Measurements from ENCODE around the gene SELE. TPM values are rescaled to one million over a fixed set of nuclear protein-coding genes. Genes with fewer than 3 reads are reported as not detected.
A peak's percentile ranks its signal among the peaks of the same experiment; 100 is the strongest.

The SELE gene
- not detected for total RNA-seq (2021; fragmentation: NEBNext Ultra II Directional; extraction: Animal tissue kit (Norgen Biotek cat#: 25700))
- long read RNA-seq = 0 reads

- no peaks in the 10 kb centered on the region for H3K36me3 Mint-ChIP-seq (ENCODE audit: low read depth)
- H3K4me1 Mint-ChIP-seq (ENCODE audit: low read depth) = no peaks in the 10 kb centered on the region
- DNase-seq = no peak
- H3K9me3 Mint-ChIP-seq = no peaks in the 10 kb centered on the region
- no peak for TF ChIP-seq CTCF (IDR thresholded peaks at IDR 0.05)
- H3K27ac Mint-ChIP-seq = no peak within 1 kb of the TSS
- H3K27me3 Mint-ChIP-seq (ENCODE audit: insufficient read depth) = peaks cover 10% of the 10 kb centered on the region
- H3K4me3 Mint-ChIP-seq = no peak within 1 kb of the TSS
These were observed at the start of gene SELE for GRCh38 chr1:169733924-169734323. Gene SELE (minus strand): TSS chr1:169734079. CDS start chr1:169733612, 467 bp downstream.

- Mint-ChIP-seq H3K27me3 (ENCODE audit: insufficient read depth) (peaks cover 18% of the 10 kb centered on the region; the same call in 1 of the 2 replicates), H3K36me3 (ENCODE audit: low read depth) (no peaks in the 10 kb centered on the region), H3K27ac (no peak overlapping the region), H3K4me3 (no peak overlapping the region), H3K9me3 (no peaks in the 10 kb centered on the region), H3K4me1 (ENCODE audit: low read depth) (peaks cover 29% of the 10 kb centered on the region)
- no peak for TF ChIP-seq CTCF (IDR thresholded peaks at IDR 0.05)
- DNase-seq = no peak
These were observed 48.7 kb upstream of the SELE start for GRCh38 chr1:169782596-169782995.

- Mint-ChIP-seq H3K27me3 (ENCODE audit: insufficient read depth) (peaks cover 14% of the 10 kb centered on the region), H3K4me3 (no peak overlapping the region), H3K4me1 (ENCODE audit: low read depth) (peaks cover 29% of the 10 kb centered on the region), H3K9me3 (no peaks in the 10 kb centered on the region), H3K36me3 (ENCODE audit: low read depth) (no peaks in the 10 kb centered on the region), H3K27ac (peak overlapping the region; percentile 10; the same call in 1 of the 2 replicates)
- DNase-seq = no peak
- TF ChIP-seq CTCF (IDR thresholded peaks at IDR 0.05) = no peak
These were observed 46.1 kb upstream of the SELE start for GRCh38 chr1:169779970-169780369.

GRCh38 chr1:169779150-169779549 is 45.3 kb upstream of the SELE start:
- no peaks in the 10 kb centered on the region for H3K9me3 Mint-ChIP-seq
- no peak for TF ChIP-seq CTCF (IDR thresholded peaks at IDR 0.05)
- DNase-seq = no peak
- H3K27ac Mint-ChIP-seq = no peak overlapping the region
- no peaks in the 10 kb centered on the region for H3K36me3 Mint-ChIP-seq (ENCODE audit: low read depth)
- H3K4me1 Mint-ChIP-seq (ENCODE audit: low read depth) = peaks cover 29% of the 10 kb centered on the region
- no peak overlapping the region for H3K4me3 Mint-ChIP-seq
- peaks cover 11% of the 10 kb centered on the region for H3K27me3 Mint-ChIP-seq (ENCODE audit: insufficient read depth)

GRCh38 chr1:169776440-169776839 is 42.6 kb upstream of the SELE start:
- no peak for TF ChIP-seq CTCF (IDR thresholded peaks at IDR 0.05)
- H3K9me3 Mint-ChIP-seq = no peaks in the 10 kb centered on the region
- no peak overlapping the region for H3K4me3 Mint-ChIP-seq
- no peak overlapping the region for H3K27ac Mint-ChIP-seq
- peaks cover 4% of the 10 kb centered on the region for H3K27me3 Mint-ChIP-seq (ENCODE audit: insufficient read depth)
- no peaks in the 10 kb centered on the region for H3K36me3 Mint-ChIP-seq (ENCODE audit: low read depth)
- peaks cover 22% of the 10 kb centered on the region for H3K4me1 Mint-ChIP-seq (ENCODE audit: low read depth)
- DNase-seq = no peak

- H3K27ac Mint-ChIP-seq = no peak overlapping the region
- no peaks in the 10 kb centered on the region for H3K4me1 Mint-ChIP-seq (ENCODE audit: low read depth)
- H3K9me3 Mint-ChIP-seq = no peaks in the 10 kb centered on the region
- TF ChIP-seq CTCF (IDR thresholded peaks at IDR 0.05) = no peak
- DNase-seq = no peak
- peaks cover 3% of the 10 kb centered on the region; the same call in 1 of the 2 replicates for H3K27me3 Mint-ChIP-seq (ENCODE audit: insufficient read depth)
- H3K4me3 Mint-ChIP-seq = no peak overlapping the region
- H3K36me3 Mint-ChIP-seq (ENCODE audit: low read depth) = no peaks in the 10 kb centered on the region
These were observed 34.3 kb upstream of the SELE start for GRCh38 chr1:169768161-169768560.

Measured in HFFc6 (cell line).